NCI-H446 treated with DMSO at 0.1 percent for 48 hours (cell line): Measurements from ENCODE around the gene PLEKHG4.

Source experiments
- DNase-seq: peaks from one replicate; lab custom pipeline; 2025; lab: John Stamatoyannopoulos, UW

The PLEKHG4 gene

DNA sequence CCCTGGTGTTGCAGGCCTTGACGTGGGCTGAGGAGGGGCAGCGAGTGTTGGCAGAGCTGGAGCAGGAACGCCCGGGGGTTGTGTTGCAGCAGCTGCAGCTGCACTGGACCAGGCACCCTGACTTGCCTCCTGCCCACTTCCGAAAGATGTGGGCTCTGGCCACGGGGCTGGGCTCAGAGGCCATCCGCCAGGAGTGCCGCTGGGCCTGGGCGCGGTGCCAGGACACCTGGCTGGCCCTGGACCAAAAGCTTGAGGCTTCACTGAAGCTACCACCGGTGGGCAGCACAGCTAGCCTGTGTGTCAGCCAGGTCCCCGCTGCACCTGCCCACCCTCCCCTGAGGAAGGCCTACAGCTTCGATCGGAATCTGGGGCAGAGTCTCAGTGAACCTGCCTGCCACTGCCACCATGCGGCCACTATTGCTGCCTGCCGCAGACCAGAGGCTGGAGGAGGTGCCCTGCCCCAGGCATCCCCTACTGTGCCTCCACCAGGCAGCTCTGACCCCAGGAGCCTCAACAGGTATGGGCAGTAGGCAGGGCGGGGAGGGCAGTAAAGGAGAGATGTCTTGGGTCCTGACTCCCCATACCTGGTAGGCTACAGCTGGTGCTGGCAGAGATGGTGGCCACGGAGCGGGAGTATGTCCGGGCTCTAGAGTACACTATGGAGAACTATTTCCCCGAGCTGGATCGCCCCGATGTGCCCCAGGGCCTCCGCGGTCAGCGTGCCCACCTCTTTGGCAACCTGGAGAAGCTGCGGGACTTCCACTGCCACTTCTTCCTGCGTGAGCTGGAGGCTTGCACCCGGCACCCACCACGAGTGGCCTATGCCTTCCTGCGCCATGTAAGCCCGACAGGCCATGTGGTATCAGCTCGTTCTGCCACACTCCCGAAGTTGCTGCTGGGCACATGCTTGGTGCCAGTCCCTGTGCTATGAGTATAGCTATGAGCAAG is 5.6 kb downstream of the PLEKHG4 start:
- no peak for DNase-seq

DNA sequence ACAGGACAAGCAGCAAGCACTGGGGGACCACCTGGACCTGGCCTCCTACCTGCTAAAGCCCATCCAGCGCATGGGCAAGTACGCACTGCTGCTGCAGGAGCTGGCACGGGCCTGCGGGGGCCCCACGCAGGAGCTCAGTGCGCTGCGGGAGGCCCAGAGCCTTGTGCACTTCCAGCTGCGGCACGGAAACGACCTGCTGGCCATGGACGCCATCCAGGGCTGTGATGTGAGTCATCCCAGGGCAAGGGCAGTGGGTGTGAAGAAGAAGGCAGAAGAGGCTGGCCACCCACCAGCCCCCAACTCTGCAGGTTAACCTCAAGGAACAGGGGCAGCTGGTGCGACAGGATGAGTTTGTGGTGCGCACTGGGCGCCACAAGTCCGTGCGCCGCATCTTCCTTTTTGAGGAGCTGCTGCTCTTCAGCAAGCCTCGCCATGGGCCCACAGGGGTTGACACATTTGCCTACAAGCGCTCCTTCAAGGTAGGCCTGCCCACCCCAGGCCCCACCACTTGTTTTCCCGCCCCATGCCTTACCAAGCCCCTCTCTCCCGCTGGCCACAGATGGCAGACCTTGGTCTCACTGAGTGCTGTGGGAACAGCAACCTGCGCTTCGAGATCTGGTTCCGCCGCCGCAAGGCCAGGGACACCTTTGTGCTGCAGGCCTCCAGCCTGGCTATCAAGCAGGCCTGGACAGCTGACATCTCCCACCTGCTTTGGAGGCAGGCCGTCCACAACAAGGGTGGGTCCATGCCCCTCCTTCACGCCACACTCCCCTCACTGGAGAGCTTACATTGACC is 7.3 kb downstream of the PLEKHG4 start:
- no peak for DNase-seq

DNA sequence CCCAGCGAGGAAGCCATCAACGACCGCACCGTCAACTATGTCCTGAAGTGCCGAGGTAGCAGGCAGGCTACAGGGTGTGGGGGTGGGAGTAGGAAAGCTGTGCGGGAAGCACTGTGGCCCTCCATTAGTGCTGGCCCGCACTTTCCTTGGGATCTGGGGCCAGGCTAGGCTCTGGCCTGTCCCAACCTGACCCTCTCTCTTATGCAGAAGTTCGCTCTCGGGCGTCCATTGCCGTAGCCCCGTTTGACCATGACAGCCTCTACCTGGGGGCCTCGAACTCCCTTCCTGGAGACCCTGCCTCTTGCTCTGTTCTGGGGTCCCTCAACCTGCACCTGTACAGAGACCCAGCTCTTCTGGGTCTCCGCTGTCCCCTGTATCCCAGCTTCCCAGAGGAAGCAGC is 8.6 kb downstream of the PLEKHG4 start:
- DNase-seq: no peak

DNA sequence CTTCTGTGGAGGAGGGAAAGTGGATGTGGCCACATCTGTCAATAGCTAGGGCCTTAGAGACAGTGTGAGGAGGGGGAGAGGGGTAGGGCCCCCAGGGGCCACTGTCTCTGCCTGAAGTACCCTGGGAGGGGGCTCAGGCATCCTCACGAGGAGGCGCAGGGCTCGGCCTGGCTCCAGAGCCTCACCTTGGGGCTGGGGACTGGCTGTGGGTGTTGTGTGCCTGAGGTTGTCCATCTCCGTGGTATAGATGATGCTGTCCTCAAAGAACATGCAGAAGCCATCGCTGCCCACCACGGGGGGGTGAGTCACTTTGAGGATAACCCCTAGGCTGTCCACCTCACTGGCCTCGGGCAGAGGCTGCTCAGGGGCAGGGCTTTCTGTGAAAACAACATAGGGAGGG is 12.1 kb downstream of the PLEKHG4 start:
- no peak for DNase-seq

DNA sequence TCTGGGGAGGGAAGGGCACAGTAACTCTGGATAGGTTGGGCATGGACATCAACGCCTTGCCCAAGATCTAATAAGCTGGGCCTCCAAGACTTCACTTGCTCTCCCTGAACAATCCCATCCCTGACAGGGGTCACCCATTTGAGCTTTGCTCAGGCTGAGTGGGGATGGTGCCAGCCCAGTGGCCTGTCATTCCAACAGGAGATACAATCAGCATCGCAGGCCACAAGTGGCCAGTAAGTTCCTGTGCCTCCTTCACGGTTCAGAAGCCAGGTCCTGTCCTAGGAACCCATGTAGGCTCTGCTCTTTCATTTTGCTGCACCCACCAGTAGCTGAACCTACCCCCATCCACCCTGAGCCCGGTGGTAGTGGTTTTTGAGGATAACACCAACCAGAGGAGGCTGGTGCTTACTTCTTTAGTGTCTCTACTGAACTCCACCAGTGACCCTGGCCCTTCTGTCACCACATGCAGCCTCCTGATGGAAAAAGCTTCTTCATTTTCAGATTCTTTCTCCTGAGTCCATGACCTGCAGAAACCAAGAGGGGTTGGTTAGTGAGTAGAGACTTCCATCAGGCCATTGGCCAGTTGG is 14.9 kb downstream of the PLEKHG4 start:
- no peak for DNase-seq

DNA sequence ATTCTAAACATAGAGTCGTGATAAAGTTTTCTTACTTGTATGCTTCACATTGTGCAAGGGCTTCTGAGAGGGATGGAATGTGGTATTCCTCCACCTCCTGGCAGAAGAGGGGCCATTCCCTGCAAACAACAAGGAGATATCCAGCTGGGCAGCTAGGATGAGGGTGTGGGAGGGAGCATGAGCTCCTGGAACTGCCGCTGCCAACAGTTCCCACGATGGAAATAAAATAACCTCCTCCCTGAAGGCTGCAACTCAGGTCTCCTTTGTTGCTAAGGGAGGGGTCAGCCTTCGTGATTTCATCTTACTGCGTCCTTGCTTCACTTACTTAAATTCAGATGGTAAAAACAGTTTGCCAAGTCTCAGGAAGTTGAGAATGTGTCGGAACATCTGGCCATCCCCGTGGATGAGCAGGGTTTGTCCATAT is 15.6 kb downstream of the PLEKHG4 start:
- DNase-seq: no peak

DNA sequence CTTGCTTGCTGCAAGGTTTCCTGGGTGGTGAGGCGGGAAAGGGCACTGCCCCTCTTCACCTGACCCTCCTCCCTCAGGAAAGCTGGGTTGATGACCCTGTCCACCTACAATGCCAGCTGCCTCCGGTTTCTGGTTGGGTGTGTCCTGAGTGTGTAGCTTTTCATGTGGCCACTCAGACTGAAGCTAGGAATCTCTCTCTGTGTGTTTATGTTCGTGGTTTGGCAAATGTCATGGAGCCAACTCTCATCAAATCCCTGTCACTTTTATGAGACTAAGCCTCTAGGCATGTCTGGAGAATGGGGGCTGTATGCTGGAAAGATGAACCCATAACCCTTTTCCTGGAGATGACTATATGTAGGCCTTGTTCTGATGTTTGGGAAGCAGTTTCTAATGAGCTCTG is 17.1 kb downstream of the PLEKHG4 start:
- DNase-seq: no peak

DNA sequence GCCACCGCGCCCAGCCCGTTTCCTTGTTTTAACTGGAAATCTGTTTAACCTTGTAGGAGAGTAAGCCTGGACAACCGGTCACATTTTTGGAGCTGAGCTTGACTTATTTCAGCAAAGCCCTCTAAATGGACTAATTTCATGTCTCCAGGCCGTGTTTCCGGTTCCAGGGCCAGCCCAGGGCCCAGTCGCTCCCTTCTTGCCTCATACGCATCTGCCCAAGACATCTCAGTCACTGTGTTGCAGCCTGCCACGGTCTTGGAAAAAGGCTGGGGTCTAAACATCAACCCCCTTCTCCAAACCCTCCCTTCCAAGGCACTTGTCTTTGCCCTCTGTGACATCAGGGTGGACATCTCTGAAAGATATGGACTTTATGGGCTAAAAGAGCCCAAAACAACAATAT is 18.9 kb downstream of the PLEKHG4 start:
- DNase-seq: no peak

DNA sequence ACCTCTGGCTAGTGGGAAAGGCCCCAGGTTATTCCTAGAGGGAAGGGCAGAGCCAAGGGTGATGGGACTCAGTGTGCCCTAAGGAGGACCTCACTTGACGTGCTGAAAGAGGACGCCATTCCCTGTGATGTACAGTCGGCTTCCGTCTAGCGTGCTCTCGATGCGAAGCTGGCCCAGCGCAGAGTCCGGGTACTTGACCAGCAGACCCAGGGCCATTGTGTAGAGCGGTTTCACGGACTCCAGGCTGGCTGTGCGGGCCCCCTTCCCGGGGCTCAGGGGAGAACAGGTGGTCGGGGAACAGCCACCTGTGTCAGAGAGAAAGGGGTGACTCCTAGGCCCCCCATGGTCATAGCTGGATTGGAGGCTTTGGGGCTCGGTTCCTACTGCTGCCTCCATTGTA is 19.9 kb downstream of the PLEKHG4 start:
- DNase-seq: no peak

DNA sequence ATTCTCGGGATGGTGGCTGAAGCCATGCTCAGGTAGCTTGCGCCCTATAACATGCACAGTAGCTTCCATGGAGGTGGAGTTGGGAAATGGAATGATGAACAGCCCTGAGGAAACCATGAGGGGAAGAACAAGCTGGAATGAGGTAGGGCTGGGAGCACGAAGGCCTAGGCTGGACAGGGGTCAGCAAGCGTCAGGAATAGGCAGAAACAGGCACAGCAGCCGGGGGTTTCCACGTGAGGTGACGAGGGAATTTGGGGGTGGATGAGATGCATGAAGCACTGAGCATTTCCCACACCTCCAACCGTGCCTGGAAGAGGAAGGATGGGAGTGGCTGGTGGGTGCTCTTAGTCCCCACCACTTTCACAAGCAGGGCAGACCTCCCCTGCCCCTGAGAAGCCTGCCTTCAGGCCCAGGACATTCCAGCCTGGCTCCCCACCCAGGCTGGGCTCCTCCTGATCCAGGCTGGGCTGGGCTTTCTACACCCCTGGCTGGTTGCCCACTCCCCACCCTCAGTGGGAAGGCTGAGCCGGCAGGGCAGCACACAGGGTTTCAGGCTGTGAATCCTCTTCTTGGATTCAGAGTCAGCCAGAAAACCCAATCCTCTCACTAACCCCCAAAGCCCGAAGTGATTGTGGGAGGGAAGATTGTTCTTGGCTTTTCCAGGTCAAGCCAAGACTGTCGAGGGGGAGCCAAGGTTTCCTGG is 21.9 kb downstream of the PLEKHG4 start:
- no peak for DNase-seq

DNA sequence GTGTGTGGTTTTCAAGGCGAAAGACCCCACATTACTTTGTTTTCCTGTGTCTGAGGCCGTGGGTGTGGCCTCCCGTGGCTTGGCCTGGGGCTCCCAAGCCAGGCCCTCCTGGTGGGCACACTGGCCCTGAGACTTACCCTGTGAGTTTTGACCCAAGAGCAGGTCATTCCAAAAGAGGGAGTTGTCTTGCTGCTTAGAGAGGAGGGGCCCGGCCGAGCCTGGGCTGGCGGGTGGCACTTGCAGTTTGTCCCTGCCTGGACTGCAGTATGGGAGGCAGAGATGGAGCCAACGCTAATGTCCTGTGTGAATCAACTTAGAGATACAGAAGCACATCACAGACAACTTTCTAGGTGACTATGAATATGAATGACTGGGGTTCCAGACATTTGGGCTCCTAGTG is 22.7 kb downstream of the PLEKHG4 start:
- no peak for DNase-seq

DNA sequence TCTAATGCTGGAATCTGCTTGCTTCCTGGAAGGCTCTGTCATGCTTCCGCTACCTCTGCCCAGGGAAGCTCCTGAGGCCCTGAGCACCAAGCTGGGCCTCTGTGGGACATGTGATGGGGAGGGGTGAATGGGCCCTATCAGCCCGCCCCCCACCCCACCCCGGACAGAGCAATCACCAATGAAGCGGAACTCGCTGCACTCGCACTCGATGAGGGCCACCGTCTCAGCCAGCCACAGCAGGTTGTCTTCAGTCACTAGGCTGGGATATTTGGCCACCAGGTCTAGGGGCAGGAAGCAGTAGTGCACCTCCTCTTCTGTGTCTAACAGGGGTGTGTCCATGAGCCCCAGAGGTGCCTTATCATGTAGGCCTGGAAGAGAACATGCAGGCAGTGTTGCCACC is 23.6 kb downstream of the PLEKHG4 start:
- no peak for DNase-seq

DNA sequence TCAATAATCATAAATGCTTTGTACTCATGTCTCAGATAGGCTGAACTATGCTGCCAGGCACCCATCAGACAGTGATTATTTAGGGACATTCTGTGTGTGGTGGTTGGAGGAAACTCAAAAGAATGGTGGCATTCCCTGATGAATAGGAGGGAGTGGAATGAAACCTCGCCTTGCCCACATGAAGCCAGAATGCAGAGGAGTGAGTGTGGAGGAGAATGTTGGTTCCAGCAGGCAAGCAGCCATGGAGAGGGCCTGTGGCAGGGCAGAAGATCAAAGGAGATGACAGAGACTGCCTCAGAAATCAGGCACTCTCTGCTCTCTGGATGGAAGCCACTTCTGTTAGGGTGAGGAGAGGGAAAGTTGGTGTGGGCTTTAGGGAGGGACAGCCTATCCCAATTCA is 24.7 kb downstream of the PLEKHG4 start:
- DNase-seq: no peak

DNA sequence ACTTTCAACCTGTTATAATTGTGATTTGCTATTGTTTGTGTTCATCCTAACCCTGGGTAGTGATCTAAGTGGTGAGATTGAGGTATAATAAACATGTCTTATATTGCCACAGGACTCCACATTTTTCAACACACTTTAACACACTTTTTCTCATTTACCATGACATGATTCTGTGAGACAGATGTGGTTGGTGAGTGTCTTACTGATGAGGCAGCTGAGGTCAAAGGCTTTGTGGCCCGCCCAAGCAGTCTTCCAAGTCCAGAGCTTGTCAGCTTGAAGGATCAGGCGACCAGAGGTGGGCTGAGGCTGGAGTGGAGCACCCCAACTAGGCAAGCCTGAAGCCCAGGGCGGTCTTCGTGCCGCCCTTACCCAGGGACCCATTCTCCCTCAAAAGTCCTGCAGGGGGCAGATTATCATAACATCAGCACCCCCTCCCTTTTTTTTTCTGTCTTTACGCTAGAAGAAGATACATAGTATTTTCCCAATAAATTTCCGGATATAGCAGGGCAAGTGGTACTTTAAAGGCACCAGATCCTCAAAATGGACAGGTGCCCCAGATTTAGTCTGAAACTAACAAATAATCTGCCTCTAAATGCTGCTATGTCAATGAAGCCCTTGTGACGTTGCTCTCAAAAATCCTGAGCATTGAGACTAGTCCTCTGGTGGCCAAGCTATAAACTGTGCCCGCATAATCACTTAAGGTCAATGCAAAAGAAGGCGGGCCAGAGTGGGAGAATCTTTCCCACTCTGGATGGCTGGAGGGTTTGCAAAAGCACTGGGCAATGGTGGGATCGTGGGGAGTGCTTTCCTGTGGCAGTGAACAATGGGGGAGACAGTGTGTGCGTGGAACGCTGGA is 26.1 kb downstream of the PLEKHG4 start:
- no peak for DNase-seq

DNA sequence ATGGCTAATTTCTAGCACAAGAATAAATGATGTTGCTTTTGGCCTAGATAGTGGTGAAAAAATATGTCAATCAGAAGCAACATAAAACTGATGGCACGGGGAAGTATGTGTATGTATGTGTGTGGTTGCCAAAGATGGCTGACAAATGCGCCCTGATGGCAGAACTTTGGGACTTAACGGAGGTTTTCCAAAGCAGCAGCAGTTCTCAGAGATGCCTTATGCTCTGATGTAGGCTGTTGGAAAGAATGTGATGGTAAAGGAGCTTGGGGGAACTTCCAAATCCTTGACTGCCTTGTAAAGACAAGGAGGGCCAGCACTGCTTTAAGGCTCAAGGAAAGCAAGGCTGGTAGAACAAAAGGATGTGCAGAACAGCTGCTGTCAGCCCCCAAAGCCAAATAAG is 31.2 kb downstream of the PLEKHG4 start:
- no peak for DNase-seq

DNA sequence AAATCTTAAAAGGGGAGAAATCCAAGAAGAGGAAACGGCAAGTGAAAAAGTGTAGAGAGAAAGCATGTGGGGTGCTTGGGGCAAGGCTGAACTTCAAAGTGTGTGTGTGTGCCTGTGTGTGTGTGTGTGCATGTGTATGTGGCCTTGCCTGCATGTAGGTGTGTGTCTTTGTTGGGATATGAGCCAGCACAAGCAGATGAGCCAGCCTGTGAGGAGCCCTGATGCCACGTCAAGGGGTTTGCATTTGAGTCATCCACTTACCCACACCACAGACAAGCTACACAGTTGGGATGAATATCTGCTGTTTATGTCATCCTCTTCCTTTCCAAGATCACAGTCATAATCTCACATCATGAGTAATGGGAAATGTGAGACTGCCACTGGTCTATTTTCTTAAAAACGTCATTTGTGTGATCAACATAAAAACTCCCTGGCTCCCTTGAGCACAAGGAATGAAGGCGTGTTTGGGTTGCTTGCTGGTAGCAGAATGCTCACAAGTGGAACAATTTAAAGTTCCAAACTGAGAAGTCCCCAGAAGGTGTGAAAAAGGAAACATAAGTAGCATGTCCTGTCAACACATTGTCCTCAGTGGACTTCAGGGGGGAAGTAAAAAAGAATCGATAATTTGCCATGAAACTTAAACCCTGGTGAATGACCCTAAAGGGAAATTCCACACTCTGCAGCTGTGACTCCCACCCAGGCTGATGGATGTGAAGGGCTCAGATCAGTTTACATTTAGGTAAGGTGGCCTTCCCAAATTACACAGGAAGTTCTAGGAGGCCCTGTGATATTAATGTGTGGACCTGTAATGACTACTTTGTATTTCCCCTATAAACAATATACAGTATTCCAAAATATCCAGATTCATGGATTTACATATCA is 32.5 kb downstream of the PLEKHG4 start:
- no peak for DNase-seq

DNA sequence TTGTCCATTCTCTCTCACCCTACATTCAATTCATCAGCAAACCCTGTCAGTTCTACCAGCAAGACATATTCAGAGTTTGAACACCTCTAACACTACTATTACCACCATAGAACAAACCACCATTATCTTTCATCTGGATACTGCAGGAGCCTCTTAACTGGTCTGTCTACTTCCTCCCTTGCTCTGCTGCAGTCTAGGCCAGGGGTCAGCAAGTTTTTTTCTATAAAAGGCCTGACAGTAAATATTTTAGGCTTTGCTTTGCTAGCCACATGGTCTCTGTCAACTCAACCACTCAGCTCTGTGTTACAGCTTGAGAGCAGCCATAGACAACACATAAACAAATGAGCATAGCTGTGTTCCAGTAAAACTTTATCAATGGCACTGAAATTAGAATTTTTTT is 33.4 kb downstream of the PLEKHG4 start:
- no peak for DNase-seq

DNA sequence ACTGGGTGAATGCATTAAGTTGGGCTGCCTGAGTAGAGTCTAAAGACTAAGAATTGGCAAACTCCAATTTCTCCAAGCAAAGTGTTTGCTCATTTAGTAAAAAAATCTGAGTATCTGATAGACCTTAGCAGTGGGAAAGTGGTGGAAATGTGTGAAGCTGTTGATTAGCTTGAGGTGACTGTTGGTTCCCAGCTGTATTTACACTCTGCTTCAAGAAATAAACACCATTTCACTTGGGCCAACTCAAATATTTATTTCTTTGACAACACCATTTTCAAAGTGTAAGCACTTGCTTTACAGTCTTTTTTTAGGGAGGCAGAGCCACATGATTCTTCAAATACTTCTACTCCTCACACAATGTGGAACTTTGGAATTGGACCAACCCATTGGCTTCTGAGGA is 38.5 kb downstream of the PLEKHG4 start:
- DNase-seq: no peak

DNA sequence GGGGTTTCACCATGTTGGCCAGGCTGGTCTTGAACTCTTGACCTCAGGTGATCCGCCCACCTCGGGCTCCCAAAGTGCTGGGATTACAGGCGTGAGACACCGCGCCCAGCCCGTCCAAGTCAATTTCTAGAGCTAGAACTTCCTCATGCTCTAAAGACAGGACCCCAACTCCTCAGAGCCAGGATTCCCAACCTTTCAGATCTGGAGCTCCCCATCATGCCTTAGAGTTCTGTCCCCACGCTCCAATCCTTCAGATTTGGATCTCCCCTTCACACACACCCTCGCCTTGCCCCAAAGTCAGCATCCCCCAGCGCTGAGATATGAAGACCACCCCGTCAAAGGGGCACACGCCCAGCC is 46.8 kb downstream of the PLEKHG4 start:
- DNase-seq: no peak
